Gastrocnemius medialis (tissue), 4 donors: Measurements from ENCODE around the gene PARD3.

Experiments
- POLR2A ChIP-seq, 2 donors: fragments of 450-650 bp; IDR thresholded peaks; one replicate each; pipeline ENCODE4 v1.6.1; 2017; ENCODE audit warnings: antibody characterized with exemption in 2 of 2, mild to moderate bottlenecking in 2 of 2, moderate library complexity in 2 of 2
- TF ChIP-seq, protein P1 (sequence below), 5 experiments: fragments of 450-650 bp in 3 of 5; fragments of 200-600 bp in 2 of 5; sonication (generic) in 2 of 5; IDR thresholded peaks in 4 of 5; conservative IDR thresholded peaks in 1 of 5; 1 replicate in 4 of 5; 2 replicates in 1 of 5; pipeline ENCODE4 v1.5.1; 2016 to 2019; ENCODE audit warnings: antibody characterized with exemption in 5 of 5, mild to moderate bottlenecking in 3 of 5, moderate library complexity in 3 of 5

GRCh38 chr10:34538281-34538829 lies 276.7 kb downstream of the PARD3 start:
- TF ChIP-seq, protein P1, sequence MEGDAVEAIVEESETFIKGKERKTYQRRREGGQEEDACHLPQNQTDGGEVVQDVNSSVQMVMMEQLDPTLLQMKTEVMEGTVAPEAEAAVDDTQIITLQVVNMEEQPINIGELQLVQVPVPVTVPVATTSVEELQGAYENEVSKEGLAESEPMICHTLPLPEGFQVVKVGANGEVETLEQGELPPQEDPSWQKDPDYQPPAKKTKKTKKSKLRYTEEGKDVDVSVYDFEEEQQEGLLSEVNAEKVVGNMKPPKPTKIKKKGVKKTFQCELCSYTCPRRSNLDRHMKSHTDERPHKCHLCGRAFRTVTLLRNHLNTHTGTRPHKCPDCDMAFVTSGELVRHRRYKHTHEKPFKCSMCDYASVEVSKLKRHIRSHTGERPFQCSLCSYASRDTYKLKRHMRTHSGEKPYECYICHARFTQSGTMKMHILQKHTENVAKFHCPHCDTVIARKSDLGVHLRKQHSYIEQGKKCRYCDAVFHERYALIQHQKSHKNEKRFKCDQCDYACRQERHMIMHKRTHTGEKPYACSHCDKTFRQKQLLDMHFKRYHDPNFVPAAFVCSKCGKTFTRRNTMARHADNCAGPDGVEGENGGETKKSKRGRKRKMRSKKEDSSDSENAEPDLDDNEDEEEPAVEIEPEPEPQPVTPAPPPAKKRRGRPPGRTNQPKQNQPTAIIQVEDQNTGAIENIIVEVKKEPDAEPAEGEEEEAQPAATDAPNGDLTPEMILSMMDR (IDR thresholded peaks at IDR 0.05 in 4 of 5, conservative IDR thresholded peaks at IDR 0.05 in 1 of 5): no peak
- no peak for TF ChIP-seq POLR2A (IDR thresholded peaks at IDR 0.05)
